Stimulated activated CD8-positive, alpha-beta memory T cell treated with anti-CD3 and anti-CD28 coated beads, Interleukin-12 subunit alpha, Interleukin-12 subunit beta, amount 100 ng/mL, for 24 hours (primary cell): ENCODE results near the gene FBXL17.
"Not testable (repeated sequence)": the region's sequence is repeated elsewhere in the genome, so short reads cannot be mapped to it uniquely, and the experiment has no call there.

Source experiments
- DNase-seq: peaks from one replicate; pipeline ENCODE4 v3.0.0-alpha.2; 2020; ENCODE audit errors: extremely low read depth

FBXL17 gene

DNA sequence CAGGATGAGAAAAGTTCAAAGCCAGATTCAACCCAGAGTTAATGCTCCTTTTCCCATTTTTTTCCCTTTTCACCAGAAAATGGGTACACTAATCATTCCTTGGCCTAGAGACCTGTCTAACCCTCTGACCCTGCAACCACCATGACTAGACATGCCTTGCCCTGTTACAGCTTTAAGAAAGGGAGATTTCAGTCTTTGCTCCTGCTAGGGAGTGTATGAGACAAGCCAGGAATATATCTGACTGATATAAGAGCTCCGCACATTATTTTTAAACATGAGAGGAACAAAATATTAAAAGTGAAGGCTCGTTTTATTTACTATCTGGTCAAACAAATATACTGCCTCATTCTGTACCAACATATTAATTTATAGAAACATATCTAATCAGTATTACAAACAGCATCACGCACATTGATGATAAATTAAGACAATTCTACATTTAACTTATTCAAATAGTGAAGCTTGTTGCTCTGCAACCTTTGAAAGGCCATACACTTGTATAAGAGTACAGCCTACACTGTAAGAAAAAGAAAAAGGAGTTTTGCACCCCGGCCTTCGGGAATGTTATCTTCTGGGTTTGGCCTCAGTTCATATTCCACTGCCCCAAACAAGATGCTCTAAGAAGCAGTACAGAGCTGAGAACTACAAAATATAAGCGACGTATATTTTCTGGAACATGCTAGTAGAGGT lies 132.7 kb downstream of the FBXL17 start:
- DNase-seq, result no peak

DNA sequence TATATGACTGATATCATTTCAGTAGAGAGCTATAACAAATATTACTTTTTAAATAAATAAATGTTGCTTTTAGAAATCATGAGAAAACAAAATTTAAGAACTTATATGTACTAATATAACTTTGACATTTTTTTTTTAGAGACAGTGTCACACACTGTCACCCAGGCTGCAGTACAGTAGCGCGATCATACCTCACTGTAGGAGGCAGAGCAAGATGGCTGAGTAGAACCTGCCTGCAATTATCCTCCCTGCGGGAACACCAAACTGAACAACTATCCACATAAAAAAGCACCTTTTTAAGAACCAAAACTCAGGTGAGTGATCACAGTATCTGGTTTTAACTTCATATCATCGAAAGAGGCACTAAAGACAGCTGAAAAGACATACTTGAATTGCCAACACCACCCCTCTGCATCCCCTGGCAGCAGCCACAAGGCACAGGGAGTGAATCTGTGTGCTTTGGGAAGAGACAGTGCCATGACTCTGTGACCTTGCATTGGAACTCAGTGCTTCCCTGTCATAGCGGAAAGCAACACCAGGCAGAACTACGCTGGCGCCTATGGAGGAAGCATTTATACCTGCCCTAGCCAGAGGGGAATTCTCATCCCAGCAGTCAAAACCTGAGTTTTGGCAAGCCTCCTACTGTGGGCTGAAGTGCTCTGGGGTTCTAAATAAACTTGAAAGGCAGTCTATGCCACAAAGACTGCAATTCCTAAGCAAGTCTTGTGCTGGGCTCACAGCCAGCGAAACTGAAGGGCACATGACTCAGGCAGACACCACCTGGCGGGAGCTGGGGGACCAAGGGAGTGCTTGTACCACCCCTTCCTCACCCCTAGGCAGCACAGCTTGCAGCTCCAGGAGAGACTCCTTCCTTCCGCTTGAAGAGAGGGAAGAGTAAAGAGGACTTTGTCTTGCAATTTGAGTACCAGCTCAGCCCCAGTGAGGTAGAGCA lies 142.7 kb downstream of the FBXL17 start:
- DNase-seq, result no peak

DNA sequence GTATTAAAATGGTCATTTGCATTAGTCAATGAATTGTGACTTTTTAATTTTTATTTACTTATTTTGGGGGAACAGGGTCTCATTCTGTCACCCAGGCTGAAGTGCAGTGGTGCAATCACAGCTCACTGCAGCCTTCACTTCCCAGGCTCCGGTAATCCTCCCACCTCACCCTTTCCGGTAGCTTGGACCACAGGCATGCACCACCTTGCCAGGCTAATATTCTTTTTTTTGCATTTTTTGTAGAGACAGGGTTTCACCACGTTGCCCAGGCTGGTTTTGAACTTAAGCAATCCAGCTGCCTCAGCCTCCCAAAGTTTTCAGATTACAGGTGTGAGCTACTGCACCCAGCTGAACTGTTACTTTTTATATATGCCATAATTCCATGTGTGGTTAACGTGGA lies 143.4 kb downstream of the FBXL17 start:
- no peak for DNase-seq

DNA sequence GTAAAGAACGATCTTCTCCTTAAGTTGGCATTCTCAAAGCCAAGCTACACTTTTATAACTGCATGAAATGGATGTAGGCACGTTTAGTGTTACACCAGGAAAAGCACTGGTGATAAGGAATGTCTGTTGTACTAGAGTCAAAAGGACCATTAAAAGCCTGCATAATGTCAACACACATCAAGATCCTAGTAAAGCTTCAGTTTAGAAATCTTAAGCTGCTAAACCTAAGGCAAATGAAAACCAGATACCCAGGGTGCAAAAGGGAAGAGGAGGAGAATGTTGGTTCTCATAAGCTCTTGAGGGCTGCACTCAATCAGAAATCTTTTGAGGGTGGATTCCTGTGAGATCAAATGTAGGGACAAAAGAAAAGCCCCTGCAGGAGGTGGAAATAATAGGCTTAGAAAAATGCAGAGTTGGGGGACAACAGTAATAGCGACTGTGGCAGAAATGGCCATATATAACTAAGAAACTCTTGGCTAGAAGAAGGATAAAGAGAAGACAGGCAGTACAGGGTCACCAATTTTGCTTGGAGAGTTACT lies 148.2 kb downstream of the FBXL17 start:
- no peak for DNase-seq

DNA sequence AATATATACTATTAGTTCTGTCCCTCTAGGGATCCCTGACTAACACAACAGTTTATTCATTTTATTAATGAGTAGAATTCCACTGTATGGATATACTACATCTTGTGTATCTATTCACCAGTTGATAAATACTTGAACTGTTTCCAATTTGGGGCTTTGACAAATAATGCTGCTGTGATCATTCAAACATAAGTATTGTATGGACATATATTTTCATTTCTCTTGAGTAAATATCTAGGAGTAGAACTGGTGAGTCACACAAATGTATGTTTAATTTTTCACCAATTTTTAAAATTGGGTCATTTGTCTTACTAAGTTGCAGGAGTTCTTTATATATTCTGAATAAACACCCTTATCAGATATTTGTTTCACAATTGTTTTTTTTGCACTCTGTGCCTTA lies 149.1 kb downstream of the FBXL17 start:
- DNase-seq, result no peak

DNA sequence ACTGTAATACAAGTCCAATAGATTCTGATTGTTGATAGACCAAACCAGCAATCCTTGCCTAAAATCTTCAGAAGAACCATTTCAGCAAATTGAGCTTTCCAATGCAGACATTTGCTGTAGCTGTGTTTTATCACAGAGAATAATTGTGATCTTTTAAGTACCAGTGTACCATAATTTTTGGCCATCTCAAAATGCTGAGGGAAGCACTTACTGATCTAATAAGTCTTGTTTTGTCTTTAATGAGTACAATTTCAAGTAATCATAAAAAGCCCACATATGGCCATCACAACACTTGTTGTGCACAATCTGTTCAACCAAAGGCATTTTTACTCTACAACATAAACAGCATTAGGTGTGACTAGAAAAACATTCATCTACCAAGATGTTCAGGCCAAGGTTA lies 159.9 kb downstream of the FBXL17 start:
- no peak for DNase-seq

DNA sequence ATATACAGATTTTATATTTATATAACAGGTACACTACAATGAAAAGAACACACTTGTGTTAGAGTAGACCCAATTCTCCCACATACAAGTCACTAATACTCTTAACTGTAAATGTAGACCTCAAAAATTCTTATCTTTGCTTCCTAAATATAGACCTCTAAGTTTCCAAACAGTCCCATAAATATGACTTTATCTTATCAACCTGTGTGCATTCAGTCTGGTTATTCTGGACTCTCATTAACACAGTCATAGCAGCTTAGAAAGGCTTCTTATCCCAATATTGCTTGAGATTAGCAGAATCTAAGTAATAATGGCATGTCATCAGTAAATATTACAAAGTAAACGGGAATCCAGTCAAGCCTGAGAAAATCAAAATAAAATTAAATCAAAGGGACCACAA lies 161.1 kb downstream of the FBXL17 start:
- no peak for DNase-seq

DNA sequence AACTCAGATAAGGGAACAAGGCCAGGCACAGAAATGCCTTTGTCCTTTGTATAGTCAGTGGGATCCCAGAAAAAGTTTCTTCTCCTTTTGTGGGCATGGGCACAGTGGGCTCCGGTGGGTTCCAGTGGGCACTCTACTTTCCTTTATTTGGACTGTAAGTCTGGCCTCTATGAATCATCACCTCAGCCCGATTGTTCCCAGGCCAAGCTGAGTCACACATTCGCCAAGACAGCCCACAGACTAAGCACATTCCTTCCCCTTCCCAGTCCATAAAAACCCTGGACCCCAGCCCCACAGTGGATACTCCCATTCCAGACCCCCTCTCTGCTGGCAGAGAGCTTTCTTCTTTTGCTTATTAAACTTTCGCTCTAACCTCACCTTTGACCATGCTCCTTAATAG lies 165.0 kb downstream of the FBXL17 start:
- no peak for DNase-seq

DNA sequence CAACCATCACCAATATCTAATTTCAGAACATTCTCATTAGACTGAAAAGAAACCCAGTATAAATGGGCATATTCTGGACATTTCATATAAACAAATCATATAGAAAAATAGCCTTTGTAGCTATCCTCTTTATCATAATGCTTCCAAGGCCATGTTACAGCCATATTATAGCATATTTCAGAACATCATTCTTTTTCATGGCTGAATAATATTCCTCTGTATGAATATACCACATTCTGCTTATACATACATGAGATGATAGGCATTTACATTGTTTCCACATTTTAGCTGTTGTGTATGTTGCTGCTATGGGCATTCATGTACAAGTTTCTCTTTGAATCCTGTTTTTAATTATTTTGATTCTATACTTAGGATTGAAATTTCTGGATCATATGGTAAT lies 167.0 kb downstream of the FBXL17 start:
- no peak for DNase-seq

DNA sequence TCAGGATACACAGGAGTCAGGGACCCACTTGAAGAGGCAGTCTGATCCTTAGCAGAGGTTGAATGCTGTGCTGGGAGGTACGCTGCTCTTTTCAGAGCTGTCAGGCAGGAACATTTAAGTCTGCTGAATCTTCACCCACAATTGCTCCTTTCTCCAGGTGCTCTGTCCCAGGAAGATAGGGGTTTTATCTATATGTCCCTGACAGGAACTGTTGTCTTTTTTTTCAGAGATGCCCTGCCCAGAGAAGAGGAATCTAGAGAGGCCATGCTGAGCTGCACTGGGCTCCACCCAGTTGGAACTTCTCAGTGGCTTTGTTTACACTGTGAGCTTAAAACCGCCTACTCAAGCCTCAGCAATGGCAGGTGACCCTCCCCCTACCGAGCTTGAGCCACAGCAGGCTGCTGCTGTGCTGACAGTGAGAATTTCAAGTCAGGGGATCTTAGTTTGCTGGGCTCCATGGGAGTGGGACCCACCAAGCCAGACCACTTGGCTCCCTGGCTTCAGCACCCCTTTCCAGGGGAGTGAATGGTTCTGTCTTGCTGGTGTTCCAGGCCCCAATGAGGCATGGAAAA lies 169.0 kb downstream of the FBXL17 start:
- DNase-seq, result no peak

DNA sequence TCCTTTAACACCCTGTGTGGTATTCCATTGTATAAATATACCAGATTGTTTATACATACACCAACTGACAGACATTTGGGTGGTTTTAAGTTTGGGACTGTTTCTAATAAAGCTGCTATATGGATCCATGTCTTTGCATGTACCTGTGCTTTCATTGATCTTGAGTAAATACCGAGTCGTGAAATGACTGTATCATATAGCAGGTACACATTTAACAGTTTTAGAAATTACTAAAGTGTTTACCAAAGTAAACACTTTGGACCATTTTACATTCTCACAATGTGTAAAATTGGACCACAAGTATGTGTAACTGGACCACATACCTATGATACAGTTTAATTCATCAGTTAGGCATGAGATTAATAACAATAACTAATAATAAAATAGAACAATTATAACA lies 175.2 kb downstream of the FBXL17 start:
- DNase-seq, result no peak

DNA sequence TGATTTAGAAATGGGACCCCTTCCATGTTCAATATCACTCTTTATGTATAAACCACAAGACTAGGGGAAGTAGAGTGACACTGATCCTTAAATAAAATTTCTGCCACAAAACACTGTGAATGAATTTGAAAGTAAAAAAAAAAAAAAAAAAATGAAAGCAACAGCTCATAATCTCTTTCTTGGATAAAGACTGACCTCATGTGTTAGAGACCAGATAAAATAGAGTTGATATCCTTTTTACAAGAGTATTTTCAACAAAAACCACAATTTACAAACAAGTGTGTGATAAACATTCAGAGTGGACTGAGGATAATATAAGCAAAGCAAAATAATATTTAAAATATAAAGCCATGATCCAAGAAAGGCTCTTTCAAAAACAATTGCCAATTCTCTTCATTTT lies 180.2 kb downstream of the FBXL17 start:
- DNase-seq, result no peak

DNA sequence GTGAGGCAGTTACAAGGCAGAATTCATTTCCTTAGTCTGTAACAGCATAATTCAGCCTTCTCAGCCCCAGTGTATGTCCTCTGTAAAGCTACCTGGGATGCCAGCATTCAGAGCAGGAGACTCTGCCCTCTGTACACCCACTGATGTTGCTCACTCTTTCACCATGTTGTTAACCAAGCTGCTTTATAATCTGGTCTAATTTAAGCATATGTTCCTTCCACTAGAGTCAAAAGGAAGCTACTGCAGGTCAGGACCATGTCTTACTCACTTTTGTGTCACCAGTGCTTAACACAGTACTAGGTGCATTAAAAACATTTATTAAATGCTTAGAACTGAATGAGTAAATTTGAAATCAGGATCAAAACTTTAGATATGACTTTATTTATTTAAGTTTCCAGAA lies 185.6 kb downstream of the FBXL17 start:
- DNase-seq, result no peak

DNA sequence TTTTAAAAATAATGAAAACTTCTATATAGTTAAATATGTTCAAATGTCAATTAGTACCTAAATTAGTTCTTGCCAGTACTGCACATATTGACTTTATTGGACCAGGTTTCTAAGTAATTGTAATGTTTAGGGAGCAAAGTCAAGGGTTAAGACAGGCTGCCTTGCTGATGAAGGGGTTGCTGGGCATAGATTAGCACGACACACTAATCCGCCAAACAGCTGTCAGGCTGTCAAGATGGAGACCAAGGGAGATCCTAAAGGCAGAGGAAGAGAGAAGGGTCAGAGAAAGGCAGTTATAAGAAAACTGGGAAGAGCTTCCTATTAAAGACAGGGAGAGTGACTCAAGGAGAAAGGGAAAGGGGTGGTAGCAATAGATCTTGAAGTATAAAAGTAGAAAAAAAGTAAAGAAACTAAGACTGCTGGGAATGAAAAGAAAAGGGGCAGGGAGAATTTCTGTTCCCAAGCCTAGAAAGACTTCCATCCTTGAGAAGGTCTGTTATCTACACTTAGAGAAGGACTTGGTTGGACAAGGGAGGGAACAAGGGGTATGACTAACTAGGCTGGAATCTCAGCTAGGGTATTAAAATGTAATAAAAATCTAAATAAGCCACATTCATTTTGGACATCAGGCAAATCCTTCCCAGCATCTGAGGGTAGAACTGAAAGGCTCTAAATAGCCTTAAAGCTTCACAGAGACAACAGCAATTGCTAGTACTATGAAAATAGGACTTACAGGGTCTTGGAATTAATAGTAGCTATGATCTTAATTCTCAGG lies 188.7 kb downstream of the FBXL17 start:
- DNase-seq, result no peak

DNA sequence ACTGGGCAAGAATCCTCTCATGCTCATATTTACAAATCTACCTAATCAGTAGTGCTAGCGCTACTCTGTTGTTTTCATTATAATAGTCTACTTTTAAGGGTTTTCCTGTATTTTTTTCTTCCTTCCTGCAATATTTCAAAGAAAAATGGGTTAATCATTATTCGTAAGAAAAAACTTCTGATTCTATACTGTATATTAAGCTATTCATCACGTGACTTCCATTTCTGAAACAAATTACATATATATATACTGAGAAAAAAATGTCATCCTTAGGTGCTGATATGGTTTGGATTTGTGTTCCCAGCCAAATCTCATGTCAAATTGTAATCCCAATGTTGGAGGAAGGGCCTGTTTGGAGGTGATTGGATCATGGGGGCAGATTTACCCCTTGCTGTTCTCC lies 197.0 kb downstream of the FBXL17 start:
- no peak for DNase-seq

DNA sequence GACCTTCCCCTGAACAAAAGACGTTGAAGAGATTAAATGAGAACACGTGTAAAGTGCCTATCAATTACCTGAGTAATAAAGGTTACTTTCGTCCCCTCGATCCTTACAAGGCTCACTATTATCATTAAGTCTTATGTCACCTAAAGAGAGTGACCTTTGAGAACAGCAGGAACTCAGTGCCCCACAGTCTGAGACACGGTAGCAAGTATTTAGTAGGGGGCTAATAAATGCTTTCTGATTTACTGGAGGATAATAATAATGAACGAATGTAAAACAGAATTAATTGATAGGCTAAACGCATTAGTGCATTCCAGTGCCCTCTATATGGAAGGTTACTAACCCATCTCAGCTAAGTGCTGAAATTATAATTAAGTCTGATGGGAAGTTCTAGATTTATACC lies 199.9 kb downstream of the FBXL17 start:
- DNase-seq, result no peak

DNA sequence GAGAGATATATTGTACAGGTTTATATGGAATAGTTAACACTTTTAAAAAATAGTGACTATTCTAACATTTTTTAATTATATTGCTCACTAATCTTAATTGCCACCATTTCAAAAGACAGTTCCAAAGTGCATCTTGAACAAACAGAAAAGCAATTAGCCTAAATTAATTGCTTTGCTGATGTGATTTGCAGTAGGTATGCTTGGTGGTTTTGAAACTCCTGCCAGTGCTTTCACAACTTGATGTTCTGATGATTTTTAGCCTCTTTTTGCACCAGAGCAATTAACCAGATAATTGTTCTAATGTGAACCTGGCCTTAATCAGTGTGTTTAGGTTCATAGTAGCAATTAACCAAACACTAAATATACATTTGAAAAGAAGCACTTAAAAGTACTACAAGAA lies 207.6 kb downstream of the FBXL17 start:
- no peak for DNase-seq

DNA sequence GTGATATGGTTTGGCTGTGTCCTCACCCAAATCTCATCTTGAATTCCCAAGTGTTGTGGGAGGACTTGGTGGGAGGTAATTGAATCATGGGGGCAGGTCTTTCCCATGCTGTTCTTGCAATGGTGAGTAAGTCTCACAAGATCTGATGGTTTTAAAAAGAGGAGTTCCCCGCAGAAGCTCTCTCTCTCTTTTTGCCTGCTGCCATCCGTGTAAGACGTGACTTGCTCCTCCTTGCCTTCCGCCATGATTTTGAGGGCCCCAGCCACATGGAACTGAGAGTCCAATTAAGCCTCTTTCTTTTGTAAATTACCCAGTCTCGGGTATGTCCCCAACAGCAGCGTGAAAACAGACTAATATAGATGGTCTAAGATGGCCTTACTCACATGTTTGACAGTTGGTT lies 210.1 kb downstream of the FBXL17 start:
- DNase-seq, result no peak

DNA sequence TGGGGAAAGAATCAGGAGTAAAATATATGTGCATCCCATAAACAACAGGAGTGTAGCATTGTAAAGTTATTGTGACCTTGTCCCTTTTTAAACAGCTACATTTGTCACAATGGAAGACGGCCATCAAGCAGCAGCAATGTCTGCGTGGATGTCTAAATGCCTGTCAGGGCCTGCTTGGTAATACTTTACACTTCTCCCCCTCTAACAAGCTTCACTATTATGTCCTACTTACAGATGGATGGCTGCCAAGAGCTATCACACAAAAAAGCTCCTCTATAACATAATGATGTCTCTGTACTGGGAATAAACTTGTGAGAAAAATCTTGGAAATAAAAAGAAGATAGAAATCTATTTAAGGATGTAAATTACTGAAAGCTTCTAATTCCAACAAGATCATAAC lies 213.0 kb downstream of the FBXL17 start:
- DNase-seq, result no peak

DNA sequence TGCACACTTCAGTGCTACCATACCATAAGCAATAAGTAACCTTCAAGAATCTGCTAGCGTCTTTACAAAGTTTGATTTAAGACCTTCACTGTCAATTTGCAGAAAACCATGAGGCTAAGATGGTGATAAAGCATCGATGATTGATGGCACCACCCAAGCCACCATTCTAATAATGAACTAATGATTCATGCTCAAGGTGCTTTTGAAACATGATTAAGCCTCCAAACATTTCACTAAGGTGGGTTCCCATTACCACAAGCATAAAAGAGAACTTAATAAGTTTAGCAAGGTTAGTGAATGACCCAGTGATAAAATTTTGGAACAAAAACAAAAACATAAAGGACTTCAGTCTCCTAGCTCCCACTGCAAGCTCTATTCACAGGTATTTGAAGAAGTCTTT lies 214.7 kb downstream of the FBXL17 start:
- DNase-seq, result no peak

DNA sequence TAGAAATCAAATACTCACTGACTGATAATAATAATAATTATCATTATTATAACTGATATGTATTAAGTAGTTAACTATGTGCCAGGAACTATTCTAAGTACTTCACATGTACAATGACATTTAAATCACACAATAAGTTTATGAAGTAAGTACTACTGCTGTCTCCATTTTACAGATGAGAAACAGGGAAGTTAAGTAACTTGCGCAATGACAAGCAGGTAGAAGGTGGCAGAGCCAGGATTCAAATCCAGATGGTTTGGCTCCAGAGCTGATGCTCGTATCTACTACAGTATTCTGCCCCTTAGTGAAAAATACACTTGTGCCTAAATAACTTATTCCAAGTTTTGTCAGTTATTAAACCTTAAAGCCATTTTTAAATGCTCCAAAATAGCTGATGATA lies 217.3 kb downstream of the FBXL17 start:
- DNase-seq, result no peak

DNA sequence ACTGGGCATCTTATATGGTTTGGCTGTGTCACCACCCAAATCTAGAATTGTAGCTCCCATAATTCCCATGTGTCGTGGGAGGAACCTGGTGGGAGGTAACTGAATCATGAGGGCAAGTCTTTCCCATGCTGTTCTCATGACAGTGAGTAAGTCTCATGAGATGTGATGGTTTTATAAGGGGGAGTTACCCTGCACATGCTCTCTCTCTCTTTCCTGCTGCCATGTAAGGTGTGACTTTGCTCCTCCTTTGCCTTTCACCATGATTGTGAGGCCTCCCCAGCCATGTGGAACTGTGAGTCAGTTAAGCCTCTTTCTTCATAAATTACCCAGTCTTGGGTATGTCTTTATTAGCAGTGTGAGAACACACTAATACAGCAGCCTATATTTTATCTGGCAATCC lies 229.0 kb downstream of the FBXL17 start:
- DNase-seq, result not testable (repeated sequence)
